Measurements from ENCODE around the gene LARP7. TPM values are rescaled to one million over a fixed set of nuclear protein-coding genes. Genes with fewer than 3 reads are reported as not detected.

The LARP7 gene
- 16.9 and 17.3 TPM in 2 replicates for total RNA-seq

DNA sequence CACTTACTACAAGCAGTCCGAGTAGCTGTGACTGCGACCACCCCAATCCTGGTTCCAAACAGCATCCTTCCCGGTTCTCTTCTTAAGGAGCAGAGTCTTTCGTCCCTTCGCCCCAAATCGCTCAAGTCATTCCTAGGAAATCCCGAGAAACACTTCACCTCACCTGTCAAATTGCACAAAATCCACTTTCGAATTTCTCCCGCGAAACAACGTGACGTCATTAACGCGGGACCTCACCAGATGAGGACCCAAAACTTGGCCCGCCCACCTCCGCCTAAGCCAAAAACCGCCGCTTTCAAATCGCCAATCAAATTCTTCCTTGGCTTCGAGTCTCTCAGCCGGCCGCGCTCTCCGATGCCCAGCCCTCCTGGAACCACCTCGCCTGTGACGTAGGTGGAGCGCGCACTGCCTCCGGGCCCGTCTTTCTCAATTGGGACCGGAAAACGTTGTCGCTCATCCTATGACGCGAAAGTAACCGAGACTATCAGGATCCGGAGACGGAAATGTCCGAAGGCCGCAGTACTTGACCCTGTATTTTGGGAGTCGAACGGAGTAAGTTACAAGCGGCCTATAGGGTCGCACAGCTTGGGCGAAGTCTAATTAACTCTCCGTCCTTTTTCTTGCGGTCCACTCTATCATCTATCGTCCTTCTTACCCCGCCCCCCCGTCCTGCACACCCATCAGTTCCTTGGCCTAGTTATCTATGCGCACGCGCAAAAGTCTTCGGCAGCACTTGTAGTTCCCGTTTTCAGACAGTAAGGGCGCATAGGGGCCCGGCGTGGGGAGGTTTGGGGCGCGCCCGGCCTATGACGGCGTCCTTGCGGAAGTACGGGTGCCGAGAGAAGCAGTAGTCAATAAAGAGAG, at the start of gene LARP7, which contains the start of gene ZGRF1:
Gene LARP7 (plus strand): TSS at position 456 of the 864 bp plus-strand sequence. CDS start 7,527 bp downstream, outside the sequence.
Gene ZGRF1 (minus strand): TSS at position 222 of the 864 bp plus-strand sequence. CDS start 3,733 bp downstream, outside the sequence.

Other genes with a start within 250 kb of the LARP7 start
- gene NEUROG2, start 121.0 kb upstream of the LARP7 start, total RNA-seq = not detected in 2 replicates
- 2.9 and 4.5 TPM in 2 replicates for gene ZGRF1, start 234 bp upstream of the LARP7 start, total RNA-seq